PC-9 (cell line): ENCODE measurements around the gene SEMA6A. TPM values are rescaled to one million over a fixed set of nuclear protein-coding genes. Genes with fewer than 3 reads are reported as not detected.

Experiments used
- Bru-seq: library from RNA; stranded (reverse); fragments of 400-500 nt; gene quantifications from one replicate; lab custom pipeline; 2021; lab: Mats Ljungman, UMichigan
- BruChase-seq, 2 experiments: library from RNA; stranded (reverse); fragments of 400-500 nt; gene quantifications; one replicate each; lab custom pipeline; 2021; lab: Mats Ljungman, UMichigan
- BruUV-seq: library from RNA; stranded (reverse); fragments of 400-500 nt; replicated peaks from 2 replicates; lab custom pipeline; 2021; lab: Mats Ljungman, UMichigan
- CTCF ChIA-PET: fragments of 300-600 bp; sonication (Branson Sonifier 250); formaldehyde crosslinking; loops from one replicate; lab custom pipeline; 2022; ENCODE audit warnings: antibody characterized with exemption; lab: Charles Lee
- POLR2A ChIA-PET: fragments of 300-600 bp; sonication (Branson Sonifier 250); formaldehyde crosslinking; loops from one replicate; lab custom pipeline; 2022; ENCODE audit warnings: antibody characterized with exemption; ENCODE audit not compliant: unreplicated experiment; lab: Charles Lee
- DNase-seq, 2 experiments: peaks; one replicate each; pipeline versions ENCODE4 v3.0.0 to v3.0.0-alpha.2; 2015 to 2022; ENCODE audit warnings: mixed read lengths in 1 of 2
- H2AFZ ChIP-seq: fragments of 200-600 bp; sonication (generic); 2 replicates; pipeline ENCODE4 v1.8.1; 2017; ENCODE audit warnings: antibody characterized with exemption
- H3F3A ChIP-seq: fragments of 200-600 bp; sonication (generic); 2 replicates; pipeline ENCODE4 v1.8.1; 2017; ENCODE audit warnings: antibody characterized with exemption, mild to moderate bottlenecking, low read depth; ENCODE audit not compliant: insufficient read depth
- H3K27ac ChIP-seq: fragments of 200-600 bp; sonication (generic); 2 replicates; pipeline ENCODE4 v1.6.1; 2016; ENCODE audit warnings: mixed run types
- H3K27me3 ChIP-seq: fragments of 200-600 bp; sonication (generic); 2 replicates; pipeline ENCODE4 v1.6.1; 2016; ENCODE audit warnings: low read depth, mixed run types; ENCODE audit not compliant: insufficient read depth
- H3K36me3 ChIP-seq: fragments of 200-600 bp; sonication (generic); 2 replicates; pipeline ENCODE4 v1.6.1; 2016; ENCODE audit warnings: low read depth, mixed run types
- H3K4me1 ChIP-seq: fragments of 200-600 bp; sonication (generic); replicated peaks from 2 replicates; pipeline ENCODE4 v1.6.1; 2016; ENCODE audit warnings: mixed run types; ENCODE audit not compliant: insufficient read depth
- H3K4me2 ChIP-seq: fragments of 200-600 bp; sonication (generic); 2 replicates; pipeline ENCODE4 v1.6.1; 2017; ENCODE audit warnings: mixed run types
- H3K4me3 ChIP-seq: fragments of 200-600 bp; sonication (generic); 2 replicates; pipeline ENCODE4 v1.6.1; 2016; ENCODE audit warnings: mixed run types
- H3K79me2 ChIP-seq: fragments of 200-600 bp; sonication (generic); 2 replicates; pipeline ENCODE4 v1.6.1; 2017; ENCODE audit warnings: low read depth, mixed run types
- H3K9me2 ChIP-seq: fragments of 200-600 bp; sonication (generic); 2 replicates; pipeline ENCODE4 v1.8.1; 2017; ENCODE audit warnings: mild to moderate bottlenecking; ENCODE audit not compliant: insufficient read depth
- H3K9me3 ChIP-seq: fragments of 200-600 bp; sonication (generic); 2 replicates; pipeline ENCODE4 v1.8.1; 2016; ENCODE audit warnings: low read depth; ENCODE audit not compliant: insufficient read depth
- H4K20me1 ChIP-seq: fragments of 200-600 bp; sonication (generic); 2 replicates; pipeline ENCODE4 v1.8.1; 2017; ENCODE audit not compliant: insufficient read depth
- EZH2 ChIP-seq: fragments of 200-600 bp; sonication (generic); IDR thresholded peaks from 2 replicates; pipeline ENCODE4 v1.8.0; 2017; ENCODE audit warnings: antibody characterized with exemption, low read depth
- intact Hi-C: fragments of 100-400 bp; cut with micrococcal nuclease; formaldehyde crosslinking; loops from one replicate; pipeline ENCODE4 v1.10.0; 2022; ENCODE audit not compliant: unreplicated experiment
- long read RNA-seq: library from polyadenylated mRNA; stranded (forward); transcript quantifications from one replicate; pipeline ENCODE4 v2.0.0, GENCODE V29; 2022
- total RNA-seq: library from RNA; stranded (reverse); gene quantifications from 2 replicates; pipeline ENCODE4 v1.2.3, GENCODE V29; 2021
- TF ChIP-seq, protein P1 (sequence below): fragments of 200-600 bp; sonication (generic); conservative IDR thresholded peaks from 2 replicates; pipeline ENCODE4 v1.6.1; 2017; ENCODE audit warnings: mixed run types, antibody characterized with exemption, mild to moderate bottlenecking, moderate library complexity

SEMA6A gene, protein sequence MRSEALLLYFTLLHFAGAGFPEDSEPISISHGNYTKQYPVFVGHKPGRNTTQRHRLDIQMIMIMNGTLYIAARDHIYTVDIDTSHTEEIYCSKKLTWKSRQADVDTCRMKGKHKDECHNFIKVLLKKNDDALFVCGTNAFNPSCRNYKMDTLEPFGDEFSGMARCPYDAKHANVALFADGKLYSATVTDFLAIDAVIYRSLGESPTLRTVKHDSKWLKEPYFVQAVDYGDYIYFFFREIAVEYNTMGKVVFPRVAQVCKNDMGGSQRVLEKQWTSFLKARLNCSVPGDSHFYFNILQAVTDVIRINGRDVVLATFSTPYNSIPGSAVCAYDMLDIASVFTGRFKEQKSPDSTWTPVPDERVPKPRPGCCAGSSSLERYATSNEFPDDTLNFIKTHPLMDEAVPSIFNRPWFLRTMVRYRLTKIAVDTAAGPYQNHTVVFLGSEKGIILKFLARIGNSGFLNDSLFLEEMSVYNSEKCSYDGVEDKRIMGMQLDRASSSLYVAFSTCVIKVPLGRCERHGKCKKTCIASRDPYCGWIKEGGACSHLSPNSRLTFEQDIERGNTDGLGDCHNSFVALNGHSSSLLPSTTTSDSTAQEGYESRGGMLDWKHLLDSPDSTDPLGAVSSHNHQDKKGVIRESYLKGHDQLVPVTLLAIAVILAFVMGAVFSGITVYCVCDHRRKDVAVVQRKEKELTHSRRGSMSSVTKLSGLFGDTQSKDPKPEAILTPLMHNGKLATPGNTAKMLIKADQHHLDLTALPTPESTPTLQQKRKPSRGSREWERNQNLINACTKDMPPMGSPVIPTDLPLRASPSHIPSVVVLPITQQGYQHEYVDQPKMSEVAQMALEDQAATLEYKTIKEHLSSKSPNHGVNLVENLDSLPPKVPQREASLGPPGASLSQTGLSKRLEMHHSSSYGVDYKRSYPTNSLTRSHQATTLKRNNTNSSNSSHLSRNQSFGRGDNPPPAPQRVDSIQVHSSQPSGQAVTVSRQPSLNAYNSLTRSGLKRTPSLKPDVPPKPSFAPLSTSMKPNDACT
- not detected in 2 replicates for total RNA-seq
- percentile 1 among the genes with signal in this experiment for Bru-seq, nascent RNA
- percentile 1 among the genes with signal in this experiment for BruChase-seq, experiment 1, labeled RNA remaining after a 2-hour chase
- not detected for BruChase-seq, experiment 2, labeled RNA remaining after a 6-hour chase
- long read RNA-seq: 0 reads

GRCh38 chr5:116574367-116575325 lies at the start of gene SEMA6A:
TSS of gene SEMA6A (minus strand) at chr5:116574823. CDS start at chr5:116504944, 69,879 bp downstream.
- peak in 1 of 2 experiments; percentile 12 for DNase-seq
- POLR2A ChIA-PET: no interaction called here

DNA sequence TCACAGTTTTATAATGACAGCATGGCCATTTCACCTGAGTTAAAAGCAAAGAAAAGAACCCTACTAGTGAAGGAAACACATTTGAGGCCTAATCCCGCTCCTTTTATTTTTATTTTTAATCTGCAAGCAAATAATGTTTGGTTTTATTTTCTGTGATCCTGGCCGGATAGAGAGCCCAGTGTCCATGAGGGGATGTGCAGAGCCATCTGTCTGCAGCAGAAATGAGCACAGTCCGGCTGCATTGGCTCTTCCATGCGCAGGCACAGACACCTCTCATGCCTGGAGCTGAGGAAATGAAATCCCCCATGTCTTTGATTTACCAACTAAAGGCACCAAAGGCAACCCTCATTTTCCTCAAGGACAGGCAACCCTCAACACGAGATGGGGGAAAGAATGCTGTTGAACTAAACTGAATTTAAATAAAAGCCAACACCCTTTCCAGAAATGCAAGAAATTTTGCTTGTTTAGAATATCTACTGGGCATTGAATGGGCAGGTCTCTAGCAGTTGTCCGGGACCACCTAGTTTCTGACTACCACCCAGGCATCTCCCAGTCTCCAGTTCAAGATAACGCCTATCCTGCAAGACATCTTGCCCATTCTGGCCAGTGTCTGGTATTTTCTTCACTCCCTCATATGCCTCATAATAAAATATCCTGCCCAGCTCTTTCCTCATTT lies 47.9 kb upstream of the SEMA6A start:
- H2AFZ ChIP-seq: no peak overlapping the region
- TF ChIP-seq, protein P1, sequence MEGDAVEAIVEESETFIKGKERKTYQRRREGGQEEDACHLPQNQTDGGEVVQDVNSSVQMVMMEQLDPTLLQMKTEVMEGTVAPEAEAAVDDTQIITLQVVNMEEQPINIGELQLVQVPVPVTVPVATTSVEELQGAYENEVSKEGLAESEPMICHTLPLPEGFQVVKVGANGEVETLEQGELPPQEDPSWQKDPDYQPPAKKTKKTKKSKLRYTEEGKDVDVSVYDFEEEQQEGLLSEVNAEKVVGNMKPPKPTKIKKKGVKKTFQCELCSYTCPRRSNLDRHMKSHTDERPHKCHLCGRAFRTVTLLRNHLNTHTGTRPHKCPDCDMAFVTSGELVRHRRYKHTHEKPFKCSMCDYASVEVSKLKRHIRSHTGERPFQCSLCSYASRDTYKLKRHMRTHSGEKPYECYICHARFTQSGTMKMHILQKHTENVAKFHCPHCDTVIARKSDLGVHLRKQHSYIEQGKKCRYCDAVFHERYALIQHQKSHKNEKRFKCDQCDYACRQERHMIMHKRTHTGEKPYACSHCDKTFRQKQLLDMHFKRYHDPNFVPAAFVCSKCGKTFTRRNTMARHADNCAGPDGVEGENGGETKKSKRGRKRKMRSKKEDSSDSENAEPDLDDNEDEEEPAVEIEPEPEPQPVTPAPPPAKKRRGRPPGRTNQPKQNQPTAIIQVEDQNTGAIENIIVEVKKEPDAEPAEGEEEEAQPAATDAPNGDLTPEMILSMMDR: no peak
- no peak for TF ChIP-seq EZH2
- ChIA-PET CTCF (no interaction called here), POLR2A (no interaction called here)
- H3K36me3 ChIP-seq: no peaks in the 10 kb centered on the region
- H3K4me1 ChIP-seq: no peaks in the 10 kb centered on the region
- no TSS peak for BruUV-seq
- no peaks in the 10 kb centered on the region for H3K79me2 ChIP-seq
- no peak overlapping the region for H3K4me2 ChIP-seq
- no peak for DNase-seq
- H3K27me3 ChIP-seq: peaks cover 41% of the 10 kb centered on the region
- intact Hi-C loops: no loop called here
- H3K9me2 ChIP-seq: no peaks in the 10 kb centered on the region
- no peaks in the 10 kb centered on the region for H4K20me1 ChIP-seq
- H3F3A ChIP-seq: no peaks in the 10 kb centered on the region
- no peak overlapping the region for H3K4me3 ChIP-seq
- H3K9me3 ChIP-seq: no peaks in the 10 kb centered on the region
- no peak overlapping the region for H3K27ac ChIP-seq

More at GRCh38 chr5:116574367-116575325, at the start of gene SEMA6A:
- no peaks in the 10 kb centered on the region for H3K9me3 ChIP-seq
- TF ChIP-seq, protein P1: no peak
- TF ChIP-seq EZH2: no peak
- CTCF ChIA-PET: no interaction called here
- no peaks in the 10 kb centered on the region for H3K9me2 ChIP-seq
- no peaks in the 10 kb centered on the region for H3K36me3 ChIP-seq
- no peak within 1 kb of the TSS for H3K4me3 ChIP-seq
- H3K27me3 ChIP-seq: peaks cover 15% of the 10 kb centered on the region
- H3K79me2 ChIP-seq: no peaks in the 10 kb centered on the region
- BruUV-seq: no TSS peak
- no peak within 1 kb of the TSS for H3K27ac ChIP-seq
- no peaks in the 10 kb centered on the region for H3F3A ChIP-seq
- H4K20me1 ChIP-seq: no peaks in the 10 kb centered on the region
- H2AFZ ChIP-seq: no peak within 1 kb of the TSS
- intact Hi-C loops: no loop called here
- H3K4me2 ChIP-seq: no peak within 1 kb of the TSS
- no peaks in the 10 kb centered on the region for H3K4me1 ChIP-seq
